Urothelium cell line (cell line): ENCODE data around the gene ATN1.

Experiments used
- DNase-seq: peaks from one replicate; pipeline ENCODE4 v3.0.0; 2011; ENCODE audit warnings: low spot score, mixed read lengths
- FAIRE-seq: peaks from 2 replicates; lab custom pipeline; 2011; peaks lifted over from hg19 to GRCh38; lab: Jason Lieb, UNC

The ATN1 gene

DNA sequence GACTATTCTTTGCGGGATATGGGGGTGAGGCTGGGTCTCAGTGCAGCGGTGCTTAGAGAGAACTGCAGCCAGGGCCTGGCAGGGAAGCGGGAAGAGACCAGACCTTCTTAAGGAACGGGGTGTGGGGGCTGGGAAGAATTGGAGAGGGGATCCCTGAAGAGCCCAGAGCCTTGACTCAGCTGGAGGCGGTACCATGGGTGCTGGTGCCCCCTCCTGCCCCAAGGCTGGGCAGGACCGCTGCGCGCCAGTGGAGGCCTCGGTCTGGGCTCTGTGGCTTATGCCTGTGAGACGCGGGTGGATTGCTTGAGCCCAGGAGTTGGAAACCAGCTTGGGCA lies 14.5 kb downstream of the ATN1 start:
- DNase-seq (no peak), FAIRE-seq (no peak)

DNA sequence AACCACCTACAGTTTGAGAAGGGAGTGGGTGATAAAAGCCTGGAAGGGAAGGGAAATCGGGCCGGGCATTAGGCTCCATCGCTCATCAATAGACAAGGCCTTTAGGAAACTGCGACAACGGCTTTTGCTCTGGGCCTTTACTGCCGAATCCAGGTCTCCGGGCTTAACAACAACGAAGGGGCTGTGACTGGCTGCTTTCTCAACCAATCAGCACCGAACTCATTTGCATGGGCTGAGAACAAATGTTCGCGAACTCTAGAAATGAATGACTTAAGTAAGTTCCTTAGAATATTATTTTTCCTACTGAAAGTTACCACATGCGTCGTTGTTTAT lies 15.6 kb downstream of the ATN1 start:
- DNase-seq: peak; percentile 83
- FAIRE-seq: no peak

DNA sequence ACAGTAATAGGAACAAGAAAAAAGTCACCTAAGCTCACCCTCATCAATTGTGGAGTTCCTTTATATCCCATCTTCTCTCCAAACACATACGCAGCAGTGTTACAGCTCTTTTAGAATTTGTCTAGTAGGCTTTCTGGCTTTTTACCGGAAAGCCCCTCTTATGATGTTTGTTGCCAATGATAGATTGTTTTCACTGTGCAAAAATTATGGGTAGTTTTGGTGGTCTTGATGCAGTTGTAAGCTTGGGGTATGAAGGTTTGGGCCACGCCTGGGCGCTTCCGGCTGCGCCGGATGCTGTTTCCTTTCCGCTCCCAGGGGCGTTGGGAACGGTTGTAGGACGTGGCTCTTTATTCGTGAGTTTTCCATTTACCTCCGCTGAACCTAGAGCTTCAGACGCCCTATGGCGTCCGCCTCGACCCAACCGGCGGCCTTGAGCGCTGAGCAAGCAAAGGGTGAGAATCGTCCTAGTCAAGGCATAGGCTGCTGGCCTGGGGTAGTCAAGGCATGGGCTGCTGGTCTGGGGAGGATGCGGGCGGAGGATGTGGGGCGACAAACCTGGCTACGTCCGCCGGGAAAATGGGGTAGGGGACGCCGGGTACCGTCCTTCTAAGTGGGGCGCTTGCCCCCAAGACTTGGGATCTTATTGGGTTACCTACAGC lies 16.1 kb downstream of the ATN1 start, which contains the start of the genes C12orf57 and RNU7-1:
Gene C12orf57, plus strand, starts transcription at position 301 of the 659 bp plus-strand sequence. Its CDS starts 100 bp downstream, at position 401.
Gene RNU7-1, plus strand, starts transcription at position 95 of the 659 bp plus-strand sequence.
- peak; percentile 77 for DNase-seq
- FAIRE-seq: no peak

DNA sequence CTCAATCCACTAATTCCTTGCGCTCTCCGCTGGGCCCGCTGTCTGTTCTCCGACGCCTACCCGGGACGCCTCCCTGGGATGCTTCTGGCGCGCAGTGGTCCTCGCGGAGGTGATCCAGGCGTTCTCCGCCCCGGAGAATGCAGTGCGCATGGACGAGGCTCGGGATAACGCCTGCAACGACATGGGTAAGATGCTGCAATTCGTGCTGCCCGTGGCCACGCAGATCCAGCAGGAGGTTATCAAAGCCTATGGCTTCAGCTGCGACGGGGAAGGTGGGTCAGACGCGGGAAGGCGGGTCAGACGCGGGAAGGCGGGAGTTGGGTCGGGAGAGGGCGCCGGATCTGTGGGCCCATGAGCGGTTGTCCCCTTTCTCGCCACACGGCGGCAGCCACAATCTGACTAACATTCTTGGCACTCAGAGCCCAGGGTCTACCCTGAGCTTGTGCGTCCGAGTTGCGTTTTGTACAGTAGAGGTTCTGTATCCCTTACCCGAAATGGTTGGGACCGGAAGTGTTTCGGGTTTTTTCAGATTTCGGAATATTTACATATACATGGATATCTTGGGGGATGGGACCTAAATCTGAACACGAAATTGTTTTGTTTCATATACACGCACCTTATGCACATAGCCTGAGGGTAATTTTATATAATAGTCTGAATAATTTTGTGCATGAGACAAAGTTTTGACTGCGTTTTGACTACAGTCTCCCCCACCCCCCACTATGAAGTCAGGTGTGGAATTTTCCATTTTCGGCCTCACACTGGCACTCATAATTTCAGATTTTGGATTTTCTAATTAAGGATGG lies 16.8 kb downstream of the ATN1 start:
- FAIRE-seq (peak; percentile 13), DNase-seq (peak; percentile 93)

DNA sequence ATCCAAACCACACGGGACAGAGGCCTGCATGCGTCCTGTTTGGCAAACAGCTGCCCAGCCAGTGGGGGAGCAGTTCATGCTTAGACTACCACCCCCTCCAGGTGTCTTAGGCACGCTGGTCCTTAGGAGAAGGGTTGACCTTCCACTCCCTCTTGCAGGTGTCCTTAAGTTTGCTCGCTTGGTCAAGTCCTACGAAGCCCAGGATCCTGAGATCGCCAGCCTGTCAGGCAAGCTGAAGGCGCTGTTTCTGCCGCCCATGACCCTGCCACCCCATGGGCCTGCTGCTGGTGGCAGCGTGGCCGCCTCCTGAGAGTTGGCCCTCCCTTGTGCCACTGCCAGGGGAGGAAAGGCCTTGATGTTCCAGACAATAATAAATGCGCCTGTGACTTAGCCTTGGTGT lies 17.9 kb downstream of the ATN1 start:
- DNase-seq: no peak
- no peak for FAIRE-seq

DNA sequence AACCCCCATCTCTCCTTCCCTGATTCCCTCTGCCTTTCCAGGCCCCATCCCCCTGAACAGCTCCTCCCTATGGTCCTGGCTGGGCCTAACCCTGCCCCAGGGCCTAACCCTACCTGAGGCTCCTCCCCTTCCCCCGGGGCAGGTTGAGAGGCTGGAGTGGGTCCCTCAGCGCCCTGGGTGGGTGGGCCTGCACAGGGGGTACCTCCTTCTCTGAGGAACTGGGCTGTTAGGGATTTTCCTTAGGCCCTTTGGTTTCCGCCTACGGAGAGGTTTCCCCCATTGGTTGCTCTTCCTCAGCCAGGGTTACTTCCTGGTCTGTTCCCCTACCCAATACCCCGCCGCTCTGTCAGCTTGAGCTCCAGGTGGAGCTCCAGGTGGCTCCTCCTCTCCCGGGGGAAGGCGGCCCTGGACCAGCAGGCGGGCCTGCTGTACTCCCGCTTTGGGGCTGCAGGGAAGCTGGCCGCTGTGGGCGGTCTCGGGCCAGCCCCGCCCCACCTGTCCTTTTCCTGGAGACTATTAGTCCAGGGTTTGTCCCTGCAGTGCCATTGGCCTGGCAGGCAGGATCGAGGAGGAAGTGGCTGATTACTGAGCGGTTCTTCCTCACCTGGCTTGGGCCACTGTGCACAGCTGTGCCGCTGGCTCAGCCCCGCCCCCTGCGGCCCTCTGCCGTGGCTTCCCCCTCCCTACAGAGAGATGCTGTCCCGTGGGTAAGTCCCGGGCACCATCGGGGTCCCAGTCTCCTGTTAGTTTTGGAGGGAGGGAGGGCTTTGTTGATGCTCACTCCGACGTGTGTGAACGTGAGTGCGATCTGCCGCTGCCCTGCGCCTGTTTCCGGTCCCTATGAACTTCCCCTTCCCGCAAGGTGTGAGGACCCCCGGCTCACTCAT lies 18.5 kb downstream of the ATN1 start:
- FAIRE-seq (no peak), DNase-seq (no peak)

DNA sequence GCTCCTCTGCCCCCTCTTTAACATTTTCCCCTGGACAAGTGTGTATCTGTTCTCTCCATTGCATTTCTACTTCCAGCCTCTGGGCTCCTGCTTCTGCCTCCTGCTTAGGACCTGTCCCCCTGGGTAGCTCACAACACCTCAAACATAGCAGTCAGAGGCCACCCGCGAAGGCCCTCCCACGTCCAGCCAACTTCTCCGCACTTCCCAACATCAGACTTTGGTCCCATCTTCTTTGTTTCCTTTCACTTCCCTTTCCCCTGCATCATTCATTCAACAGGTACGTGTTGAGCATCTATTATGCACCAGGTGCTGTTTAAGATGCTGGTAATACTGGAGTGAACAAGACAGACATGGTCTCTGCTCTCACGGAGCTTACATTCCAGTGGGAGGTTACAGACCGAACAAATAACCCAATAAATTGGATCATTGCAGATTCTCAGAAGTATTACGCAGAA lies 19.2 kb downstream of the ATN1 start:
- no peak for DNase-seq
- no peak for FAIRE-seq

DNA sequence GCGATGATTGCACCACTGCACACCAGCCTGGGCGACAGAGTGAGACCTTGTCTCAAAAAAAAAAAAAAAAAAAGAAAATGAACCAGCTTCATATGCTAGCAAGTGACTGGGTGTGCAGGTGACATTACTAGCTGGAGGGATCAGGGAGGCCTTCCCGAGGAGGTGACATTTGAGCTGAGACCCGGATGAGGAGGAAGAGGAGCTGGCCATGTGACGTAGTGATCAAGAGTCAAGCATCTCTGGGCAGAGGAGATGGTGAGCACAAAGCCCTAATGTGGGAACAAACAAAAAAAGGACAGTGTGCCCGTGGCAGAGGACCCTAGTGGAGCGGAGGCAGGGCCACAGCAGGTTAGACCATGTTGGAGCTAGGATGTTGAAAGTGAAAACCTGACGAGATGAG lies 19.9 kb downstream of the ATN1 start:
- DNase-seq (no peak), FAIRE-seq (no peak)

DNA sequence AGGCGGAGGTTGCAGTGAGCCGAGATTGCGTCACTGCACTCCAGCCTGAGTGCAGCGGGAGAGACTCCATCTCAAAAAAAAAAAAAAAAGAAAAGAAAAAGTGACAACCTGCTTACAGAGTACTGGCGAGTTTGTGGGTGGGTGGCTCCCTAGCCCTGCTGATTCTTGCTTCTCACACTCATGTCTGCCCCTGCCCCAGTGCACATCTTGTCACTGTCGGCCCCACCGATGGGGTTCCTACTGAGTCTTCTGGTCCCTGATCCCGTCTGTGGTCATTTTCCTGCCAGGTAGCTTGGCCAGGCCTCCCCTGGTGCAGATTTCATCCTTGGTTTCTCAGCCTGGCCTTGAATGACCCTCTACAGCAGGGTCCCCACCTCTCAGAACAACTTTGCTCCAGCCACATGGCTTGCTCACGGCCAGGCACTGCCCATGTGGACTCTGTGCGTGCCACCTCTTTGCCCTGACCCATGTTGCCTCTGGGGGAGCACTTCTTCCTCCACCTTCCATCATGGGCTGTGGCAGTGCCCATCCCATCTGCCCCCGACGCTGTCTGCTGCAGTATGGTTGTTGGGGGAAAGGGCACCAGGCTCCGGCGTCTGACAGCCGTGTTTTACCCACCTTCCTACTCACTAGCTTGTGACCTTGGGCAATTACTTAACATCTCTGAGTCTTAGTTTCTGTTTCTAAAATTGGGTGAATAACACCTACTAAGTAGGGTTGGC lies 21.3 kb downstream of the ATN1 start:
- DNase-seq (no peak), FAIRE-seq (peak; percentile 93)

DNA sequence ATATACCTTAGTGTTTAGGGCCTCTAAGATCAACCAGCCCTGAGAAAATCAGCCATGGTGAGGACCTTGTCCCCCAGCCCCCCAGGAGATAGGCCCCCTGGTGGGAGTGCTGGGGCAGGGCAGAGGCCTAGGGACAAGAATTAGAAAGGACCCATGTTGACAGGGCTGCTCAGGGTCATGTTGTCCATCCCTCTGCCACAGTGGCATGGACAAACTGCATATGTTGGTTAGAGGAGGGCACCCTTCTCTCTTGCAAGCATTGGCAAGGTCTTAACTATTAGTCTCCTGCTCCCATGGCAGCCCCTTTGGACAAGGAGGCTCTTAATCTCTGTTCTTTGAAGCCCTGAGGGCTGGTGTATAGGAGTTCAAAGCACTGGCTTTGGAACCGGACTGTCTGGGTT lies 22.6 kb downstream of the ATN1 start:
- DNase-seq (no peak), FAIRE-seq (no peak)

DNA sequence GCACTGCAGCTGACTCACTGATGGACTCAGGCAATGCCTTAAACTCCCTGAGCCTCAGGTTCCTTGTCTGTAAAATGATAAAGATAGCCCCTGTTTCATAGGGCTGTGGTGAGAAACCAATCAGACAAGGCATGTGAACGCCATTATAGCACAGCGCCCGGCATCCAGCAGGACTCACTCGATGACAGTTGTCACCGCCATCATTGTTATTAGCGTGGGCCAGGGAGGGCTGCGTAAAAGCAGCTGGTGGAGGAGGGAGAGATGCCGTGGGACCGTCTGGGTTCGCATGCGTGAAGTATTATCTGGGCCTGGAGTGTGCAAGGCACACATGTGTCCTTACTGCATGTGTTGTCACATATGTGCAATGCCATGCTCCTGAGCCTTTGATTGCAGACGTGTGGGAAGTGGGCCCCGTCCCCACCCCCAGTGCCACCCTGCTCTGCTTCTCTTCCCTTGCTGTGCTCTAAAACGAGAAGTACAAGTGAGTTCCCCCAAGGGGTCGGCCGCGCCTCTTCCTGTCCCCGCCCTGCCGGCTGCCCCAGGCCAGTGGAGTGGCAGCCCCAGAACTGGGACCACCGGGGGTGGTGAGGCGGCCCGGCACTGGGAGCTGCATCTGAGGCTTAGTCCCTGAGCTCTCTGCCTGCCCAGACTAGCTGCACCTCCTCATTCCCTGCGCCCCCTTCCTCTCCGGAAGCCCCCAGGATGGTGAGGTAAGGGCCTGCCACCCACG lies 23.2 kb downstream of the ATN1 start, which contains the start of gene PTPN6:
Gene PTPN6, plus strand, starts transcription at position 546 of the 730 bp plus-strand sequence. Its CDS starts 157 bp downstream, at position 703.
- no peak for DNase-seq
- peak; percentile 67 for FAIRE-seq

DNA sequence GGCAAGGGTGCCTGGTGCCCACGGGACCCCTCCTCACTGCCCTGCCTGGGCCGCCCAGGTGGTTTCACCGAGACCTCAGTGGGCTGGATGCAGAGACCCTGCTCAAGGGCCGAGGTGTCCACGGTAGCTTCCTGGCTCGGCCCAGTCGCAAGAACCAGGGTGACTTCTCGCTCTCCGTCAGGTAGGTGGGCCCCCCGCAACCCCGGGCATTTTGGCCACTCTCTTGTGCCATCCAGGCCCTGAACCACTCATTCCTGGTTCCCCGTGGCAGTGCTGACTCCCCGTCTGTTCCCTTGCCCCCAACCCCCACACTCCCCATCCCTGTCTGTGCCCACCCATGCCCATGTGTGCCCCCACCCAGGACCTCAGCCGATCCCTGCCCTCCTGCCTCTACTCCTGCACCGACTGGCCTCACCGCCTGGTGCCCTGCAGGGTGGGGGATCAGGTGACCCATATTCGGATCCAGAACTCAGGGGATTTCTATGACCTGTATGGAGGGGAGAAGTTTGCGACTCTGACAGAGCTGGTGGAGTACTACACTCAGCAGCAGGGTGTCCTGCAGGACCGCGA lies 23.9 kb downstream of the ATN1 start:
- no peak for FAIRE-seq
- no peak for DNase-seq

DNA sequence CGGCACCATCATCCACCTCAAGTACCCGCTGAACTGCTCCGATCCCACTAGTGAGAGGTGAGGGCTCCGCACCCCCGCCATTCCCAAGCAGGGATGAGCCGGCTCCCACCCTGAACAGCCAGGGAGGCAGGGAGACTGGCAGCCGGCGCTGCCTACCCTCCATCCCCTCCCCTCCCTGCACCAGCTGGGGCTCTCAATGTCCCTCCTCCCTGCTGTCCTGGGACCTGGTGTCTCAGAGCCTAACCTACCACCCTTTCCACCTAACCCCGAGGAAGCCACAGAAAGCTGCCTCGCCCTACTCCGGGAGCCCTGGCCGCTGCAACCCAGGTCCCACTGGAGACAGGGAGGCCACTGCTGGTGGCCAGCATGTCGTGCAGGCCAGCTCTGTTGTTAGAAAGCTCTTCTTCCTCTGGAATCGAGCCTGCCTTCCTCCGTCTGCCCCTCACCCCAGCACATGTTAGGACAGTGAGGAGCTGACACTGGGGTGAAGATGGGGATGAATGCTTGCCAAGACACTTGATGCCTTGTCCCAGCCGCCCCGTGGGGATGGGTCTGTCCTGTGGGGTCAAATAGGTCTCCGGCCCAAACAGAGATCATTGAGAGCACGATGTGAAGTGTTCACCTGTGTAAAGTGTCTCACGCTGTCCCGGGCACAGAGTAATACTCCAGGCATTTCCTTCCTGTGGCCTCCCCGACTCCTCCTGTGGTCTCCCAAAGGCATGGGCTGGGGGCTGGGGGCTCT lies 24.5 kb downstream of the ATN1 start:
- FAIRE-seq: peak; percentile 87
- DNase-seq: no peak

DNA sequence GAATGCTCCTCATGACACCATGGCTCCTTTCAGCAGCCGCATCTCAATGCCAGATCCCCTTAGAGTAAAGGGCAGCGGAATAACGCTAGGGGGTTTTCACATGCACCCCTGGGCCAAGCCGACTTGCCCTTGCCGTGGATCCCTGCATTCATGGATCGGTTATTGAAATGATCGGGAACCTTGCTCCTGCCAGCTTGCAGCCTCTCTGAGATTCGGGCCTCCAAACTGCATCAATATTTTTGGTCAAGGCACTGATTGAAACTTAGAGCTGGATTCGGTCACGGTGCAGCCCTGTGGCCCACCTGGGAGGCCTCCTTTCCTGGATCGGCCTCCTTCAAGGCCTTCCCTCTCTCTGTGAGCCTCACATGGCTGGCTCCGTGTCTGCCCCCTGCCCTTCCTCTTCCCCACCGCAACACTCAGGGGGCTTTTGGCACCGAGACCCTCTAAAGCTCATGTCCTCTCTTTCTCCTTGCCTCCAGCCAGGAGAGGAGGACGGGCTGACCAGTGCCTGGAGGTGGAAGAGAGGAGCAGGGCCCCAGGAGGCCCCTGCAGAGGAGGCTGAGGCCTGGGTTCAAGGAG lies 25.2 kb downstream of the ATN1 start:
- no peak for FAIRE-seq
- no peak for DNase-seq

DNA sequence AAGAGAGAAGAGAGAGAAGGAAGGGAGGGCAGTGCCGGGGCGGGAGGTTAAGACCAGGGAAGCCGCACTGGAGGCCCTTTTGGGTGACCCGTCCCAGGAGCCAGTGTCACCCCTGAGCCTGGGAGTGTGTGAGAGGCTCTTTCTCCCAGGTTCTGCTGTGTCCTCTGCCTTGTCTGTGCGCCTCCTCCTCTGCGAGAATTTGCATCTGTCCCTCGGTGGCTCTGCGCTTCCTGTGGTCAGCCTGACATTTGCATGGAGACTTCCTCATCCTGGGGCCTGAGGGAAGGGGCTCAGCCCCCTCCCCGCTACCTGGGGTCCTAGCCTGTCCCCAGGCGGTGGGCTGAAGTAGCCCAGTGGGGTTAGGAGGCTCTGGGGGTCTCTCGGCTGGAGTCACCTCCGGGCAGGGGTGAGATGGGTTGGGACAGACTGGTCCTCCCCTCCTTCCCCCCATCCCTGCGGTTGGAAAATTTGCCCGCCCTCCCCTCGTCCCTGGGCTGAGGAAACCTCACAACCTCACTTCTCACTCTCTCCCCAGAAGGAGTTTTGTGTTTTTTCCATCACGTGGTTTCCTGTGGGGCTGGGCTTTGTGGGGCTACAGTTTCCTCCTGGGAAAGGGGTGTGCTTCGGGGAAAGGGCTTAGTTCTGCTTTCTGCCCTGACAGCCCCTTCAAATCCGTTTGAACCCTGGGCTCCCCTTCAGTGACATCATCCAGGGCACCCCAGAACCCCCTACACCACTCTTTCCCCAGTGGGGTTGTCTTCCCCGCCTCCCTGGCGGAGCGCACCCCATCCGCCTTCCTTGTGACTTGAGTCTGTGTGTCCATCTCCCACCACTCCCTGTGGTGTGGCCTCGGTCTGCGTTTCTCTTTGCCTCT lies 25.9 kb downstream of the ATN1 start:
- no peak for FAIRE-seq
- DNase-seq: no peak

DNA sequence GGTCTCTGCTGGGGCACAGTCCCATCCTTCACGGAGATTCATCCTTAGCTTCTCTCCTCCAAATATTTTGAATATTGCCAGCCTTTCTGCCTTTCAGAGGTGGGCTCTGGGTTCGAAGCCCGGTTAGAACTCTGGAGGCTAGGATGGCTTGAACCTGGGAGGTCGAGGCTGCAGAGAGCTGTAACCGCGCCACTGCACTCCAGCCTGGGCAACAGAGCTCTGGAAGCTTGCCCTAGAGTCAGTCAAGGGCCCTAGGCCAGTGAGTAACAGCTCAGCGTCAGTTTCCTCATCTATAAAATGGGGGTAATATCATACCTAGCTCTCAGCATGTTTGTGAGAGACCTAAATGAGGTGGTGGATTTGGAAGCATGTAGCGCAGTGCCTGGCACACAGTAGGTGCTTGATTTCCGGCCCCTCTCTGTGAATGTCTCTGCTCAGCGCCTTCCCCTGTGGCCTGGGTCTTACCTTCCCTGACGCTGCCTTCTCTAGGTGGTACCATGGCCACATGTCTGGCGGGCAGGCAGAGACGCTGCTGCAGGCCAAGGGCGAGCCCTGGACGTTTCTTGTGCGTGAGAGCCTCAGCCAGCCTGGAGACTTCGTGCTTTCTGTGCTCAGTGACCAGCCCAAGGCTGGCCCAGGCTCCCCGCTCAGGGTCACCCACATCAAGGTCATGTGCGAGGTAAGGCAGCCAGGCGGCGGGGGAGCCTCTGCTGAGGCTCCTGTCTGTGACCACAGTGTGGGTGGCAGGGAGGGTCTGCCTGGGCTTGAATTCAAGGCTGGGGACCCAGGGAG lies 26.8 kb downstream of the ATN1 start:
- DNase-seq: no peak
- FAIRE-seq: peak; percentile 13
